ENCODE data around the gene OTUB2. TPM values are rescaled to one million over a fixed set of nuclear protein-coding genes. Genes with fewer than 3 reads are reported as not detected.
"Not testable (repeated sequence)": the region's sequence is repeated elsewhere in the genome, so short reads cannot be mapped to it uniquely, and the experiment has no call there.

The OTUB2 gene
- total RNA-seq, 2 experiments from 2014 or later, result 0.86 to 1.4 TPM

DNA sequence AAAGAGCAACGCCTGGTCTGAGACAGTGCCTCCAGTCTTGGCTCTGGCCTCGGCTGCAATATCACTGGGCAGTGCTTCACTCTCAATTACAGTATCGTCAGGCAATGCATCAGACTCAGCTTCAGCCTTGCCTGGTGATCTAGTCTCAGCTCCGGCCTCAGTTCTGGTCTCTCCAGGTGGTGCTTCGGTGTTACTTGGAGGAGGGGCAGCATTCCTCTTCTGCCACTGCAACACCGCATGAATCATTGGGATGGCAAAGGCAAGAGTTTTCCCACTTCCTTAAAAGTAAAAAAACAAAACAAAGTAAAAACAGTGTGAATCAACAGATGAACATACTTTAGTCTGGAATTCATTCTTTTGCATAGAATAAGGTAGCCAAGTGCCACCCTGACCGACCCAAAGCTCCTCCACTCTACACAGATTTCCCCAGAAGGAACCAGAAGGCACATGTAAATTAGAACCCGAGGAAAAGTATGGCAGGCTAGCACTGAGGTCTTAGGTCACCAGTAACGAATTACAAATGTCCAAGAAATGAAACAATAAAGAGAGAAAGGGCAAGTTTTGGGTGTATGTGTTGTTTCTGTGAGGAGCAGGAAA, 36.3 kb downstream of the OTUB2 start:
- ChIA-PET CTCF (interaction anchor here (1.3 kb wide), 1 partner anchor 12 kb away, joined by 3 read pairs; no protein-coding TSS in a partner anchor), POLR2A (no interaction called here)

DNA sequence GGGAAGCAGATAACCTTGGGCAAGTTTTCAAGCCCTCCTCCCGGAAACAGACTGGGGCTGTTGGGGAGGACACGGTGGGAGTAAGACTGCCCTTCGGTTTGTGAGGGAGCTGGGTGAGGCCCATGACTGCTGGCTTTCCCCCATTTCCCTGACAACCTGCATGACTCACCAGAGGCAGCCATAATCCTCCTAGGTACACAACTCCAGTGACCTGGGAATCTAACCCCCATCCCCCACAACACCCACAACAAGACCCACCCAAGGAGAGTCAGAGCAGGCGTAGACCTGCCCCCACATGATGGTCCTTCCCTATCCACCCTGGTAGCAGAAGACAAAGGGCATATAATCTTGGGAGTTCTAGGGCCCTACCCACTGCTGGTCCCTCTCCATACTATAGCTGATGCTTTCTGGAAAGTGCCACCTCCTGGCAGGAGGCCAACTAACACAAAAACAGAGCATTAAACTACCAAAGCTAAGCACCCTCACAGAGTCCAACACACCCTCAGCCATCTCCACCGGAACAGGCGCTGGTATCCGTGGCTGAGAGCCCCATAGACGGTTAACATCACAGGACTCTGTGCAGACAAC, 40.0 kb downstream of the OTUB2 start:
- POLR2A ChIA-PET, result no interaction called here
- CTCF ChIA-PET, result no interaction called here

DNA sequence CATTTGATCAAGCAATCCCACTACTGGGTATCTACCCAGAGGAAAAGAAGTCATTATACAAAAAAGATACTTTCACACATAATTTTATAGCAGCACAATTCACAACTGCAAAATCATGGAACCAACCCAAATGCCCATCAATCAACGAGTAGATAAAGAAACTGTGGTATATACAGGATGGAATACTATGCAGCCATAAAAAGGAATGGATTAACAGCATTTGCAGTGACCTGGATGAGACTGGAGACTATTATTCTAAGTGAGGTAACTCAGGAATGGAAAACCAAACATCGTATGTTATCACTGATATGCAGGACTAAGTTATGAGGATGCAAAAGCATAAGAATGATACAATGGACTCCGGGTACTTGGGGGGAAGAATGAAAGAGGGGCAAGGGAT, 45.9 kb downstream of the OTUB2 start:
- POLR2A ChIA-PET, CTCF ChIA-PET: not testable (repeated sequence)

- ChIA-PET CTCF (interaction anchor here (0.7 kb wide), 1 partner anchor 135 kb away, joined by 3 read pairs; no protein-coding TSS in a partner anchor), POLR2A (no interaction called here)
Observed at GRCh38 chr14:94074534-94074933, 48.4 kb downstream of the OTUB2 start.

DNA sequence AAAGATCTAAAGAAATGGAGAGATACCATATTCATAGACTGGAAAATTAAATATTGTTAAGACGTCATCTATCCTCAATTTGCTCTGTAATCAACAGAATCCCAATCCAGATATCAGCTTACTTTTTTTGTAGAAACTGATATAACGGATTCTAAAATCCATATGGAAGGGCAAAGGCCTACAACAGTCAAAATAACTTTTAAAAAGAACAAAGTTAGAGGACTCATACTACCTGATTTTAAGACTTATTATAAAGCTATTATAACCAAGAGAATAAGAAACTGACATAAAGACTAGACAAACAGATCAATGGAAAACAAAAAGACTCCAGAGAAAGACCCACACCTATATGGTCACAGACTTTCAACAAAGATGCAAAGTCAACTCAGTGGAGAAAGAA, 48.9 kb downstream of the OTUB2 start:
- CTCF ChIA-PET, result interaction anchor here (0.7 kb wide), 1 partner anchor 135 kb away, joined by 3 read pairs; no protein-coding TSS in a partner anchor
- POLR2A ChIA-PET, result no interaction called here

- CTCF ChIA-PET, result no interaction called here
- POLR2A ChIA-PET, result no interaction called here
Observed at GRCh38 chr14:94077111-94077821, 51.1 kb downstream of the OTUB2 start.

DNA sequence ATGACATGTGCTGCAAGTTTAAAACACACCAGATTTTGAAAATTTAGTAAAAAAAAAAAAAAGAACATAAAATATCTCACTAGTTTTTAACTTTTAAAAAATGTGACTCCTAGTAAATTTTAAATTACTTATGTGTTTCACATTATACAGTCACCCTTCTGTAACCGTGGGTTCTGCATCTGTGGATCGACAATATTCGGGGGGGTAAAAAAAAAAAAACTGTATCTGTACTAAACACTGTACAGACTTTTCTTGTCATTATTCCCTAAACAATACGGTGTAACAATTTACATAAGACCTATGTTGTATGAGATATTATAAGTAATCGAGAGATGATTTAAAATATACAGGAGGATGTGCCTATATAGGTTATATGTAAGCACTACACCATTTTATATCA, 51.7 kb downstream of the OTUB2 start:
- POLR2A ChIA-PET, result interaction anchor here (0.6 kb wide), 1 partner anchor 97 kb away, joined by 3 read pairs; no protein-coding TSS in a partner anchor
- CTCF ChIA-PET, result no interaction called here

- ChIA-PET CTCF (interaction anchor here (0.7 to 2.4 kb wide), 3 partner anchors 31 to 100 kb away, joined by 3 to 8 read pairs (median 3); no protein-coding TSS in a partner anchor), POLR2A (no interaction called here)
Observed at GRCh38 chr14:94079891-94080620, 53.9 kb downstream of the OTUB2 start.

DNA sequence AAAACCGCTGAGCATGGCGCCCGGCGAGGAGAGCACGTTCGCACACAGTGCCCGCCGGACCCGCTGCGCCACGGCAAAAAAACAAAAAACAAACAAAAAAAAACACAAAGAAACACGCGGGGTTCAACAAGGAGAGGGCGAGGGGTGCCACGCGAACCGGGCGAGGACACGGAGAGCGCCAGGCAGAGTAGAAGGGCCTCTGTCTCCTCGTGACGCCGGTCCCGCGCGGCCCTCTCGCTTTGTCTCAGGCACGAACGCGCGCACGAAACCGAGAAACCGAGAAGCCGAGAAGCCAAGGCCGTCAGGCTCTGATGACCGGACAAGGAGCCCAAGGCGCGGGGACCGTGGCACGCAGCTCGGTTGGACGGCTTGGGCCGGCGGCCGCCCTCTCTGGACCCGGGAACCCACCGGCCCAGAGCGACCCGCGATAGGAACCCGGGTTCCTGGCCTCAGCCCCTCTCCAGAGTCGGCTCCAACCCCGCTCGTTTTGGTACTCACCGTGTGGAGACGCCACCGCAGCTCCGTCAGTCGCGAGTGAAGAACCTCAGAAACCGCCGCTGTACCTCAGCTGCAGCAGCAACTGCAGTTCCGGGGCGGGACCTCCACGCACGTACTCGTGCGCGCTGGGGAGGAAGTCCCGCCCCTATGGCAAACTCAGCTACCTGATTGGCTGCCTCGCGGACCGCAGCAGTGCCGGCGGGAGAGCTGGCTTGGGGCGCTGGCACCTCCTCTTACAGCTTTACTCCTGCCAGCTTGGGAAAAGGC, 54.7 kb downstream of the OTUB2 start, which contains the start of the genes DDX24 and IFI27L1:
Gene DDX24 (minus strand): TSS at position 582 of the 765 bp plus-strand sequence. CDS start 1,460 bp downstream, outside the sequence.
Gene IFI27L1 (plus strand): TSS at position 690 of the 765 bp plus-strand sequence. CDS start 15,628 bp downstream, outside the sequence.
- POLR2A ChIA-PET, result interaction anchor here (0.6 to 2.1 kb wide), 5 partner anchors 12 to 89 kb away, joined by 3 to 9 read pairs (median 5); partner anchors contain the start of gene IFI27L2
- CTCF ChIA-PET, result interaction anchor here (0.7 to 2.4 kb wide), 5 partner anchors 24 to 99 kb away, joined by 3 to 8 read pairs (median 5); no protein-coding TSS in a partner anchor

- CTCF ChIA-PET, result interaction anchor here (0.9 to 2.4 kb wide), 5 partner anchors 25 to 142 kb away, joined by 3 to 8 read pairs (median 5); no protein-coding TSS in a partner anchor
Observed at GRCh38 chr14:94081386-94081820, 55.3 kb downstream of the OTUB2 start.

DNA sequence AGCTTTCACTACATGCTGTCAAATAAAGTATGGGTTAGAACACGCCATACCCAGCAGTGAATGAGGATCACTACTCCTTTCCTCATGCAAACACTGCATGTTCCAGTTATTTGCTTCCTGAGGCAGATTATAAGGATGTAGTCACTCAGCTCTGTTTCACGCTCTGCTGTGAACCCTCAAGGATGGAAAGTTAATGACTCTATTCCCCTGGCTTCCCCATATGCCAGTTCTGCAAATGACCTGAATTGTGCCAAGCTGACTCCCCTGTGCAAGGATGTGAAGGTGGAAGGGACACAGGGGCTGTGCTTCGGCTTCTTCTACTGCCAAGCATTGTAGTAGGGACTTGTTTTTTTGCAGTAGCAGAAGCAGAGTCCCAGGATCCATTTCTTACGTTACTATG, 61.8 kb downstream of the OTUB2 start:
- POLR2A ChIA-PET, result no interaction called here
- CTCF ChIA-PET, result no interaction called here

More at GRCh38 chr14:94081386-94081820, 55.3 kb downstream of the OTUB2 start:
- POLR2A ChIA-PET, result interaction anchor here (0.6 to 2.1 kb wide), 4 partner anchors 11 to 48 kb away, joined by 5 to 9 read pairs (median 5); partner anchors contain the start of gene IFI27L2

GRCh38 chr14:94088516-94088915, 62.4 kb downstream of the OTUB2 start:
- POLR2A ChIA-PET, result no interaction called here
- CTCF ChIA-PET, result no interaction called here

- ChIA-PET POLR2A (no interaction called here), CTCF (no interaction called here)
Observed at GRCh38 chr14:94089479-94089878, 63.3 kb downstream of the OTUB2 start.

DNA sequence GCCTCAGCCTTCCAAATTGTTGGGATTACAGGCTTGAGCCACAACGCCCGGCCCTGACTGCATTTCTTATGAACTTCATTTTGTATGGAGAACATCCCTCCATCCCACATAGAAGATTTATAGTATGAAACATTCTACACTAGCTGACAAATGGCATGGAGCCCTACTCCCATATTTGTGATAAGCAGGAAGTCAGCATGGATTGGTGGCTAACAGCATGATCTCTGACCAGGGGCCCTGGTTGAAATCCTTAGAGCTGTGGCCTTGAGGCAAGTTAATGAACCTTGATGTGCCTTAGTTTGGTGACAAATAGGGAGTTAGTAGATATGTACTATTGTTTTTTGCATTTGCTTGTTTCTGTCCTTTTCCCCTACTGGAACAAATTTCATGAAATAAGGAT, 67.3 kb downstream of the OTUB2 start:
- CTCF ChIA-PET, result no interaction called here
- POLR2A ChIA-PET, result no interaction called here

- ChIA-PET CTCF (interaction anchor here (0.5 kb wide), 1 partner anchor 868 kb away, joined by 3 read pairs; no protein-coding TSS in a partner anchor), POLR2A (no interaction called here)
Observed at GRCh38 chr14:94097091-94097490, 71.0 kb downstream of the OTUB2 start.

Measured in activated CD8-positive, alpha-beta memory T cell treated with anti-CD3 and anti-CD28 coated beads for 36 hours (primary cell).